ENCODE data around the gene RIMS4. TPM values are rescaled to one million over a fixed set of nuclear protein-coding genes. Genes with fewer than 3 reads are reported as not detected.

Gene RIMS4
- total and polyA plus RNA-seq, 2 of the 8 experiments (the other 6 are each of a cell fraction or from before 2014, with no cell fraction given), result 13.3 to 44.2 TPM

- DNase-seq (ENCODE audit: low read depth in 1 of 2, low spot score in 2 of 2) (no peak), FAIRE-seq (no peak)
- POLR2A ChIA-PET (ENCODE audit: partially characterized antibody), result interaction anchor here (1.1 to 1.4 kb wide), 2 partner anchors 10 to 11 kb away, joined by 4 read pairs; no protein-coding TSS in a partner anchor
- Histone ChIP-seq H3K79me2 (ENCODE audit: control insufficient read depth in 1 of 2, insufficient read depth in 2 of 2, low read length in 2 of 2) (peaks cover 0 to 5% of the 10 kb centered on the region in 2 experiments; a peak in 2 of 4 replicates), H3K4me1 (replicated peaks in 1 of 4; ENCODE audit: control insufficient read depth in 3 of 4, insufficient read depth in 4 of 4, low read length in 3 of 4) (peaks cover 1 to 12% (median 9%) of the 10 kb centered on the region in 4 experiments; a peak in 6 of 7 replicates), H4K91ac (replicated peaks; ENCODE audit: insufficient read length, low read length) (no peak overlapping the region), H2BK20ac (ENCODE audit: low read length) (no peak overlapping the region), H3K79me1 (ENCODE audit: low read depth, low read length) (peaks cover 5% of the 10 kb centered on the region; the same call in 1 of the 2 replicates), H3K23me2 (ENCODE audit: low read depth, low read length) (no peaks in the 10 kb centered on the region), H3K9ac (replicated peaks in 1 of 4; ENCODE audit: extremely low read depth in 1 of 4, low read depth in 3 of 4, low read length in 3 of 4) (no peak overlapping the region), H3K4me2 (ENCODE audit: insufficient read depth in 1 of 2, low read depth in 2 of 2, low read length in 2 of 2) (no peak overlapping the region), H3K9me3 (ENCODE audit: insufficient read depth in 2 of 2, low read depth in 1 of 2, low read length in 1 of 2) (no peaks in the 10 kb centered on the region), H2BK120ac (replicated peaks; ENCODE audit: low read depth, low read length) (no peak overlapping the region), H3K27me3 (replicated peaks in 1 of 4; ENCODE audit: control insufficient read depth in 3 of 4, extremely low read depth in 1 of 4, insufficient read depth in 3 of 4, low read length in 3 of 4) (no peaks in the 10 kb centered on the region), H2BK12ac (ENCODE audit: low read depth, low read length) (no peak overlapping the region), H3K4ac (replicated peaks; ENCODE audit: insufficient read length, low read depth, low read length) (no peak overlapping the region), H3K27ac (ENCODE audit: low read depth, low read length) (no peak overlapping the region), H2AK5ac (ENCODE audit: low read depth, low read length) (no peak overlapping the region), H4K20me1 (replicated peaks in 1 of 2; ENCODE audit: control insufficient read depth in 1 of 2, insufficient read depth in 2 of 2, low read length in 2 of 2) (peaks cover 4 to 5% of the 10 kb centered on the region in 2 experiments), H3K23ac (ENCODE audit: insufficient read length) (no peak overlapping the region), H3K18ac (ENCODE audit: extremely low read depth, low read length) (no peak overlapping the region), H2BK15ac (ENCODE audit: low read length) (no peak overlapping the region), H4K5ac (ENCODE audit: insufficient read length, low read depth, low read length) (no peak overlapping the region), H4K8ac (ENCODE audit: extremely low read depth, insufficient read depth, low read length) (no peak overlapping the region), H3K56ac (replicated peaks; ENCODE audit: insufficient read length, low read depth, low read length) (no peak overlapping the region), H2AFZ (ENCODE audit: low read length) (no peak overlapping the region), H3K4me3 (ENCODE audit: extremely low read depth in 1 of 4, insufficient read depth in 2 of 4, low read depth in 3 of 4, low read length in 4 of 4) (no peak overlapping the region), H3K14ac (ENCODE audit: insufficient read length) (no peak overlapping the region), H3K36me3 (ENCODE audit: control insufficient read depth in 2 of 4, insufficient read depth in 4 of 4, low read length in 3 of 4) (no peaks in the 10 kb centered on the region), H2BK5ac (ENCODE audit: low read depth, low read length) (no peak overlapping the region)
- CTCF ChIA-PET (ENCODE audit: partially characterized antibody), result interaction anchor here (0.8 to 11.1 kb wide), 7 partner anchors 11 to 470 kb away, joined by 3 to 170 read pairs (median 3); no protein-coding TSS in a partner anchor
- WGBS, 2 experiments (ENCODE audit: extremely low coverage in 1 of 2, insufficient coverage in 1 of 2, insufficient read length in 1 of 2, insufficient replicate concordance in 2 of 2, low coverage in 1 of 2, low lambda C conversion rate in 2 of 2, missing lambda C conversion rate in 1 of 2), result 92% methylated on average over 11 of the region's 11 CpGs; no CpG with 5 or more reads in 1 of the 2 experiments
- TF ChIP-seq NANOG (IDR thresholded peaks at IDR 0.05; ENCODE audit: insufficient read depth, low read depth, low read length, poor library complexity, severe bottlenecking) (no peak), TCF12 (IDR thresholded peaks at IDR 0.05; ENCODE audit: low read depth, low read length) (no peak), RFX5 (IDR thresholded peaks at IDR 0.05; ENCODE audit: borderline replicate concordance, low read depth, low read length) (no peak), ASH2L (IDR thresholded peaks at IDR 0.05; ENCODE audit: low read length) (no peak), USF2 (IDR thresholded peaks at IDR 0.05; ENCODE audit: low read length) (no peak), TAF7 (optimal IDR thresholded peaks at IDR 0.05; ENCODE audit: borderline replicate concordance, low read depth, low read length) (no peak), SP2 (IDR thresholded peaks at IDR 0.05; ENCODE audit: low read length) (no peak), SP4 (IDR thresholded peaks at IDR 0.05; ENCODE audit: low read length) (no peak), EGR1 (IDR thresholded peaks at IDR 0.05; ENCODE audit: borderline replicate concordance, low read depth, low read length) (no peak), CREB1 (IDR thresholded peaks at IDR 0.05) (no peak), SRF (IDR thresholded peaks at IDR 0.05; ENCODE audit: low read depth, low read length) (no peak)
Measured at GRCh38 chr20:44790638-44791393, 19.5 kb downstream of the RIMS4 start.

All from H1 (cell line).